CD4-positive, alpha-beta T cell treated with Interleukin-15 for 4 hours (primary cell): ENCODE data around the gene FAM204A.

ENCODE experiments used
- DNase-seq: peaks from one replicate; pipeline ENCODE4 v3.0.0-alpha.2; 2020; ENCODE audit warnings: low spot score

Gene FAM204A

GRCh38 chr10:118330295-118331076 lies 11.6 kb downstream of the FAM204A start:
- DNase-seq, result no peak

DNA sequence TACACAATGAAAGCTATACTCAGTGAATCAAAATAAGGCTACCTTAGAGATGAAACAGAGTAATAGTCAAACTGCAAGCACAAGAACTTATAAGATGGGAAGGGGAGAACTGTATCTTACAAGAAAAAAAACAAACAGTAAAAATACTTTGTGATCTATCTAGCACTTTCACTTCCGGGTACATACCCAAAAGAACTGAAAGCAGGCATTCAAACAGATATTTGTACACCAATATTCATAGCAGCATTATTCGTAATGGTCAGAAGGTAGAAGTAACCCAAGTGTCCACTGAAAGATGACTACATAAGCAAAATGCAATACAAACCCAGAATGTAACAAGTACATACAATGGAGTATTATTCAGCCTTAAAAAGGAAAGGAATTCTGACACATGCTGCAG lies 18.0 kb downstream of the FAM204A start:
- DNase-seq, result no peak

DNA sequence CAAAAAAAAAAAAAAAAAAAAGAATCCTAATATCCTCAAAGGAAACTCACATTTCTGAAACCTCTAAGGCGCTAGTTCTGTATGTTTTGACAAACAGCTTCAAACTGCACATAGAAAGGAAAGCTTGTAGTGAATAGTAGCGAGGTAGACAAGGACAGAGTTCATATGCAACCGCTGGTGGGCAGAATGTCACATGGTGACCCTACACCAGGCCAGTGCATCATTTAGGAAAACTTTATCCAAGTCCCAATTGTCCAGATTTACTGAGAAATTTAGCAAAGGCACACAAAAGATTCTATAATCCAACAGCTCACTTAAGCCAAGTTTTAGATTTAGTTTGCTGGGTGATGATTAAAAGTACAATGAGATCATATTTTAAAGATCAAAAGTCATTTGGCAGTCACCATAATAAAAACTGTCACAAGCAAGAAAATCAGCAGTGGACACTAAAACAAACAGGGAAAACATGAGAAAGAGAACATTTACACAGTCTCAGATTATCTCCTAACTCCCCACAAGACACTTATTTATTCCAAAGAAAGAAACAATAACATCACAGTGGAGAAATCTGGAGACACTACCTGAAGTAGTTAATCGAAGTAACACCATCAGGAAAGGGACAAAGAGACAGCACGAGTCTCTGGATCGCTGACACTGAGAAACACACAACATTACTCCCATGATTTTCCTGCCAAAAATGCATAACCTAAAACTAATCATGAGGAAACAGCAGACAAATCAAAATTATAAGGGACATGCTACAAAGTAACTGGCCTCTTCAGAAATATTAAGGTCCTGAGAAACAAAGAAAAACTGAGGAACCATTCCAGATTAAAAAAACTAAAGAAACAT lies 20.2 kb downstream of the FAM204A start:
- DNase-seq, result no peak

GRCh38 chr10:118315629-118316028 lies 26.5 kb downstream of the FAM204A start:
- DNase-seq, result no peak

DNA sequence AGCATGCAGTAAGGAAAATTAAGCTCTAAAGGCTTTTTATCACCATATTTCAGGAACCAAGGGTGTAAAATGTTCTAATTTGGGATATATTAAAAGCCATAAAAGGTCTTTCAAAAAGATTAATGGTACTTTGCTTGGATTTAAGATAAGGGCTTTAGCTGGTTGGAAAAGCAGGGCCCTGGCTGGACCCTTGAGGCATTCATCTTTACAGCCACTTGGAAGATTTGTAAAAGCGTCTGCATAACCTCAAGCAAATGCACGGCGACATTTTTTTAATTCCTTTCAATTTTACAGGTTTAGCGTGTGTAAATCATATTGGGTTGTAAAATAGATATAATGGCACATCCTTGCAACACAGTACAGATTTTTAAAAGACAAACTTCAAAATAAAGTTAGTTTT lies 27.2 kb downstream of the FAM204A start:
- DNase-seq, result no peak

- DNase-seq, result no peak
These were observed 30.6 kb downstream of the FAM204A start for GRCh38 chr10:118311505-118311904.

DNA sequence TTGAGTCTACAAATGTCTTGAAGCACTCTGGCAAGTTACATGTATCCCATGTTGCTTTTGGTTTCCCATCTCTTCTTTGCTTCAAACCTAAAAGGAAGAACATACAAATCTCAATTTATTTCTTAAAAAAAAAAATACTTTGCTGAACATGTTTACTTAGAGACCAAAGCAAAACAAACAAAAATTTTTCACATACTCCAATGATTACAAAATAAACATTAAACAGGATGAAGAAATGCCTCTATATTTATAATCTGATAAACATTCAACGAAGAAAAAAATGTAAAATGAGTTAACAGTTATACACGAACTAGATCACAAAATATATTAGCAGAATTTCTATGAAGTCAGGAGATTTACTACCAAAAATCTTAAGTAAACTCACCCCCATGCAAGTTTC lies 31.3 kb downstream of the FAM204A start:
- no peak for DNase-seq

- no peak for DNase-seq
These were observed 32.2 kb downstream of the FAM204A start for GRCh38 chr10:118309911-118310310.

GRCh38 chr10:118308664-118309063 lies 33.5 kb downstream of the FAM204A start:
- DNase-seq, result no peak

GRCh38 chr10:118307859-118308258 lies 34.3 kb downstream of the FAM204A start:
- DNase-seq, result no peak

DNA sequence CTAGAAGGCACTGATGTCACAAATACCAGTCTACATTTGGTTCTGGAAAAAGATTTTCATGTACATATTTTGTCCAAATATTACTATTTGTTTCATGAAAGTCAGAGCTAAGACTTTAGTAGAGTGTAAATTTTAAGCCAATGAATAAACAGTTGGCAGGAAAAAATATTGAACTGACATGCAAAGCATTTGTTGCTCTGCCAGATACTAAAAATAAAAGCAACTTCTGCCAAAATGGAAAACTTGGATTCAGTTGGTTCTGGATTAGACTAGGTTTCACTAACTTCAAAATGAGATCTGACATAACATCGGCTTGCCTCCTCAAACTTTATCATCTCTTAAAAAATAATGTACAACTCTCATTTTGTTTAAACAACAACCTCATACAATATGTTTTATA lies 34.9 kb downstream of the FAM204A start:
- DNase-seq, result no peak

- no peak for DNase-seq
These were observed 36.4 kb downstream of the FAM204A start for GRCh38 chr10:118305730-118306129.

DNA sequence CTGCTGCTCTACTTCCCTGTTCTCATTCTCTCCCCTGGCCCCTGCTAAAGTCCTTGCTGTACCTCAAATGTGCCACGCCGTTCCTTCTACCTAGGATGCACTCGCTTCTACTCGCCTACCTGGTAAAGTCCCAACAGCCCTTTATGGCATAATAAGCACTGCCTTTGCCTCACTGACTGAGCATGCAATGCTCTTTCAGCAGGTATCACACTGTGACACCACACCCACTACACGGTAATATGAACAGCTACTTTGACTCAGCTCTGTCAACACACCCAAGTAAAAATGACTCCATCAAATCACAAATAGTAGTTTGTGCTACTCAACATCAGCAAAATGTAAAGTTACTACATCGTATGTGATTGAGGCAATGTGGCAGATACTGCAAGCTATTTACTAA lies 37.6 kb downstream of the FAM204A start:
- DNase-seq, result no peak

- no peak for DNase-seq
These were observed 40.9 kb downstream of the FAM204A start for GRCh38 chr10:118301211-118301610.

DNA sequence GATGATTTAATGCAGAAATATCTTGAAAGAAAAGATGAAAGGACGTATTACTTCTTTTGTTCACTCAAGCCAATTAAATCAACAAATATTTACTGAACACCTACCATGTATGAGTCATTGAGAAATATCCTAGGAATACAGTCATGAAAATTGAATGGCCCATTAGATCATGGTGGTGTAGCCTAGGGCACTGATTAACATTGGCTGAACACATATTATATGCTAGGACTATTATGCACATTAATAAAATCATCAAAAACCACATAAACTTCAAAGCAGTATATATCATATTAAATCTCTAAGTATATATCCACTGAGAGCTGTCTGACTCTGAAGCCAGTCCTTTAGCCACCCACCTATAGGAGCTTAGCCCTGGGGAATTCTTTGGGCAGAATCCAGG lies 41.8 kb downstream of the FAM204A start:
- DNase-seq, result no peak

DNA sequence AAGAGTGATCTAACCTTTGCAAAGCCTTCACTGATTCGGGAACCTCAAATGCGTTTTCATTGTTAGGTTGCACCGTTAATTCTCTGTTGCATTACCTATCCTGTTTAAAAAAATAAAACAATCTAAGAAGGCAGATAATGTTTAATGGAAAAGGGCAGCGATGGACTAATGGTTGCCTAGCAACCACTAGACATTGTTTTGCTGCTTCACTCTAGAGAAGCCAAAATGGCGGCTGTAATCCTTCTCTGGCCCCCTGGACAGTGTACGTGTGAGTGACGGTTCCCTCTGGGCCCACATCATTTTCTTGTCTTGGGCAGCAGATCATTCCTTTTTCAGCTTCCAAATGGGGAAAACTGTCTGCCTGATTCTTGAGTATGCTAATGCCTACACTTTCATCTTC lies 43.3 kb downstream of the FAM204A start:
- no peak for DNase-seq

- DNase-seq, result no peak
These were observed 51.0 kb downstream of the FAM204A start for GRCh38 chr10:118291122-118291521.

DNA sequence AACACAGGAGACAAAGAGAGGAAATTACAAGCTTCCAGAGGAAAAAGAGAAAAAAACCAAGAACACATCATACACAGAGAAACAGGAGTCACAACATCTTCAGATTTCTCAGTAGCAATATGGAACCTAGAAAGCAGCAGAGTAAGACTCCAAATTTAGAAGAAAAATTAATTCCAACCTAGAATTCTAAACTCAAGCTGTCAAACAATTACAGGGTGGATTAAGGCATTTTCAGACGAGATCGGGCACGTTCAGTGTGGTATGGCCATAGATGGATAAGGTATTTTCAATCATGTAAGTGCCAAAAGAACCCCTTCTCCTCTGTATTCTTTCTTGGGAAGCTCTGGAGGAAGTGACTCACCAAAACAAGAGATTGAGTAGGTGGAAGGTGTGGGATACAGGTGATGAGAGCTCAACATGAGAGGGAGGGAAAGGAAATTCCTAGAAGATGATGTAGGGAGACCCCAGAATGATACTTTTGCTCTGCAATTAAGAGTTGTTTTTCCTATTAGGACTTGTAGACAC lies 51.6 kb downstream of the FAM204A start:
- DNase-seq, result no peak

GRCh38 chr10:118287076-118287806 lies 54.9 kb downstream of the FAM204A start:
- no peak for DNase-seq

DNA sequence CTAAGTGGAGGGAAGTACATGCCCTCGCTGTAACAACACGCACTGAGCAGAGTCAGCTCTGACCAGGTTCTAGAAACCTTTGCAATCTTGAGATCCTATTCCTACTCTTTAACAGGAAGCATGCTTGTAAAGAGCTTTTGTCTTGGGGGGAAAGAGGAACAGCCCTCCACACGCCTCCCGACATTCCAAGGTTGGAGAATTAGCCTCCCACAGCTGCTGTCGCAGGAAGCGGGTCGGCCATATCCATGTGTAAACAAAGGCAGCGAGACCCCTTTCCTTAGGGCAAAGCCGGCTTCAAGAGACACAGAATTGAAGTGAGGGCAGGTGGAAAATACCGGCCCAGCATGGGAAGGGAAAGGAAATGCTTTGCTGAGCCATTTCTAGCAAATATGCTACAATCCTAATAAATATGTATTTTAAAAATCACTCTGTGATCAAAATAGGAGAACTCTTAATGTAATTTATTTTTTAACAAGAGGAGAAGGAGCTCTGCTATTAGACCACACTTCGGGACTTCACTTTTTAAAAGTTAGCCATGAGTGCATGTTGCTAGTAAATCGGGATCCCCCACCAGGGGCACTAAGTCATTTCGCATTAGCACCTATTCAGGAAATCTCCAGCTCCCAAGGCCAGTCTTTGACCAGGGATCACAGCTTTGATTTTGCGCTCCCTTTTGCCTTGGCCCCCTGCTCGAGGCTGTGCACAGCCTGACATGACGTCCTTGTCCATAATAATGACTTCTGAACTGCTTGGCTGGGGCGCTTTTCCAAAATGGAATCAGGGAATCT lies 55.9 kb downstream of the FAM204A start:
- no peak for DNase-seq

GRCh38 chr10:118282670-118283069 lies 59.5 kb downstream of the FAM204A start:
- DNase-seq, result no peak

GRCh38 chr10:118278649-118279048 lies 63.5 kb downstream of the FAM204A start:
- DNase-seq, result no peak
